NCI-H1694 treated with DMSO at 0.1 percent for 48 hours (cell line): ENCODE data around the gene FBXO46.
"Not testable (repeated sequence)": the region's sequence is repeated elsewhere in the genome, so short reads cannot be mapped to it uniquely, and the experiment has no call there.

Experiments used
- DNase-seq: peaks from one replicate; lab custom pipeline; 2025; lab: John Stamatoyannopoulos, UW

The FBXO46 gene

DNA sequence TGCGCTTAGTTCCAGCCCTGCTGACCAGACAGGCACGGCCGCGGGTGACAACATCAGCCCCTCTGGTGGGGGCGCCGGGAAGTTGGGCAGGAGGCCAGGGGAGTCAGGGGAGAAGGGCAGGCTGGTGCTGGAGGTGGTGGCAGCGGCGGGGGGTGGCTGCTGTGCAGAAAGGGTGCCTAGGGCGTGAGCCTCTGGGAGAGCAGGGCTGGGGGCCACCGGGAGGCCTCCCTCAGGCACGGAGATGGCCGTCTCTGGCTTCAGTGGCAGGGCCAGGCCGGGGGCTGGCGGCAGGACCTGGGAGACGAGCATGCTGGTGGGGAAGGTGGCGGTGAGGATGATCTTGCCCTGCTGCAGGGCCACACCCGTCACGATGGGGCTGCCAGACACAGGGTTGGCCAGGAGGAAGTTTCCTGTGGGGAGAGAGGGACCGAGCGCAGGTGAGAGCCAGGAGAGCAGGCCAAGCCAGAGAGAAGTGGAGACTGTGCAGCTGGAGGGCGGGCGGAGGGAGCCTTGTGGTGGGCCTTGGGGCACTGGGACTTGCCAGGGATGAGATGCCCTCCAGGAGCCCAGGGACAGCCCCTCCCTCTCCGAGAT is 35.1 kb upstream of the FBXO46 start:
- no peak for DNase-seq

DNA sequence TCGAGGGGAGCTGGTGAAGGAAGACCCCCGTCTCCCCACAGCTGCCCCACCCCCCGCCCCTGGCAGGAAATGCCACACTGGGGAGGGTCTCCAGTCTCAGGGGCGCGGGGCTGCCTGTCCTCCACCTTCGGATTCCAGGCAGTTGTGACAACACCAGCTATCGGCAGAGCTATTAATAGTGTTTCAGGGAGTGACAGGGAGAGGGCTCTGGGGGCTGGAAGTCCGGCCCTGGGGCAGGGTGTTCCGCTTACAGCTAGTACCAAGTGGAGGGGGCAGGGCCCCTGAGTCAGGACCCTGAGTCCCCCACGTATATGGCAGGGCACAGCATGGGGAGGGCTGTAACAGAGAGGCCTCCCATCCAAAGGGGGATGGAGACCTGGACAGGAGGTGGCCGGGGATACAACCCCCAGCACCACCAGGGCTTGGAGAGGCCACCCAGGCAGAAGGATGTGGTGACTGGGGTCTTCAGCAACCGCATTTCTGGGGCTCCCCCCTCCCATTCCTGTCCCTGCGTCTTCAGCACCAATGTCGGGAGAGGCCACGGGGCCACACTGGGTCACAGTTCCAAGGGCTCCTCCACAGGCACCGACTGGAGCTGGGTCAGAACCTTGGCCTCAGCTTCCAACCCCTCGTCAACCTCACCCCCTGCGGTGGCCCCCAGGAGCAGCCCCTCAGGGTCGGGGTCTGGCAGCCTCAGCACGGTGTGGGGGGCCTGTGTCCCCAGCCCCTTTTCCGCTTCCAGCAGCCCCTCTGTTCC is 34.4 kb upstream of the FBXO46 start:
- DNase-seq = no peak

DNA sequence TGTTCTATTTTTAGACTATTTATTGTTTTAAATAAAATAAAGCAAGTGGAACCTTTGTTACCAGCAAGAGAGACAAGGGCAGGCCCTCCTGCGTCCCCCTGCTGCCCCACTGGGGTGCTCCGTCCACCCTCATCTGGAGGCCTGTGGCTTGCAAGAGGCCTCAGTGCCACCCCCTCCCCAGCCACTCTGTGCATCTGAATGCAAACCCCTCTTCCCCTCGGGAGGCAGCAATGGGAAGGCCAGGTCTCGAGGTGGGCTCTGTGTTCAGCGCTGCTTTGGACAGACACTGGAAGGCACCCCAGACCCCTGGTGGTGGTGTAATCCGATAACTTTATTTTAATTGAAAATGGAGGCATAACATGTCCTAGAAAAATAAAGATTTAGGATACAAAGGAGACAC is 33.8 kb upstream of the FBXO46 start:
- no peak for DNase-seq

DNA sequence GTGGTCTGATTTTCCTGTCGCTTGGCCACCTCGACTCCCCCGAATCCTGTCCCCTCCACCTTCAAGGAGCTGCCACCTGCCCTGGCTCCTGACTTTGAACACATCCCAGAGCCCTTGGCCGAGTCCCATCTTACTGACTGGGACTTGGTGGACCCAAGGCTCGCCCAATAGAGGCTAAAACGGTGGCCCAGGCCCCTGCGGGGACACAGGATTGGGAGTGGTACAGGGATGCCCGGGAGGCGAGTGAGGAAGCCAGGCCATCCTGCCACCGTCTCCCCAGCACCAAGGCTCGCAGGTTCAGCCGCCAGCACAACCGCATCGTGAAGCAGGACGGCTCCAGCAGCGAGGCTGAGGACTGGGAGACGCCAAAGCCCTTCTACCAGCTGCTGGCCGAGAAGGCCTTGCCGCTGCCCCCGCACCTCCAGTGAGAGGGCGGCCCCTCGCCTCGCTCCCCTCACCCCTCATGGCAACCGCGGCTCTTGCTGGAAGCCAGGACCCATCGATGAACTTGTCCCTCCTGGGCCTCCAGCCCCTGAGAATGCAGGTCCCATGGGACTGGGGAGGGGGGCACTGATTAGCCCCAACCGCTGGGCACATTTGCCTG is 33.1 kb upstream of the FBXO46 start:
- DNase-seq = no peak

DNA sequence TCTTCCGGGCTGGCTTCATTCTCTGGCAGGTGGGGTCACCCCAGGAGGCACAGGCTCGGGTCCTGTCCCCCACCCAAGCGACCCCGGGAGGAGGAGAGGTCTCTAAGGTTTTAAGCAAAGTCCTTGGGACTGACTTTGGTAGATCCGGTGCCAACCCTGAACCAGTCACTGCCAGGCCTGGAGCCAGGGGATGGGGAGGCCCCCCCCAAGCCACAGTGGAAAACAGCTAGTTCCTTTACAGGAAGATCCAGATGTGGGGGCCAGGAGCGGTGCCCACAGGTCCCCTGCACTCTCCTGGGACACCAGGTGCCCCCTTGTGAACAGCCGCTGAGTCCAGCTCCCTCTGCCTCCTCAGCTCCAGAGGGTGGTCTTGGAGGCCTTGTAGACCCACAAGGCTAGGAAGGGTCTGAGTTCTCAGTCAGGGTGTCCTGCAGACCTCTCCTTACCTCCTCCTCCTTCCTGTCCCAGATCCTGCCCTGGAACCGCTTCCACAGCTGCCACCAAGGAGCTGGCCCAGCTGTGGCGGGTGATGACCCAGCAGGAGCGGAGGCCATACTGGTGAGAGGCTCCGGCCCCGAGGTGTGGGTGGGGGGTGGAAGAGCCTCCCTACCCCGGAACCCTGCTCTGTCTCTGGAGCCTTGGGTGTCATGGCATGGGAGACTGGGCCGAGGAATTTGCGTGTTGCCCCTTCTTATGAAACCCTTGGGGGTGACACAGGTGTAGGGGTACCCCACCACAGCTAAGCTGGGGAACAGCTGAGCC is 32.4 kb upstream of the FBXO46 start:
- no peak for DNase-seq

DNA sequence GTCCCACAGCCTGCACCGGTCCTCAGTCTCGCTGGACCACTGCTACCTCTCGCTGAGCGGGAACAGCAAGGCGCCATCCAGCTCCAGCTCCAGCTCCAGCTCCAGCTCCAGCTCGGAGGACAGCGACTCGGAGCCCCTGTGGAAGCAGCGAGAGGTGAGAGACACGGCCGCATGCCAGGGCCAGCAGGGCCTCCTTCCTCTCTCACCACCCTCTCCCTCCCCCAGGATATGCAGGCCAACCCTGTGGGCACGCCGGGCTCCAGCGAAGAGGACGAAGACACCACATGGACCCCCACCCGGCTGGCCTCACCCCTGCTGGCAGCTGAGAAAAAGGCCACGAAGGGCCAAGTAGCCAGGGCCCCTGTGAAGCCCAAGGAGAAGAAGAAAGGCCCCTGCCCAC is 31.0 kb upstream of the FBXO46 start:
- no peak for DNase-seq

DNA sequence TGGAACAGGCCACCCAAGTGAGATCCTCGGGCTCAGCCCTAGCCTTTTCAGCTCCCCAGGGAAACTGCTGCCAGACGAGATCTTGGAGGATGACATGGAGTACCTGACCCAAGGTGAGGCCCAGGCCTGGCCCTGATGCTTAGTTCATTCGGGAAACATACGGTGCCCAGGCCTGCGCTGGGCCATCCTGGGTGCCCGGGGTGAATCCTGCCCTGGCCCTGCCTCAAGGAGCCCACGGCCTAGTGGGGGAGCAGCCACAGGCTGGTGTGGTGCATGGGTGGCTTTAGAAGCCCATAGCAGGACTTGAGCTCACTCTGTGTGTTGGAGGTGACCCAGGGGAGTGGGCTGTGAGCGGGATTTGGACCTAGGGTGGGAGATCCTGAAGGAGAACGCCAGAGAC is 28.2 kb upstream of the FBXO46 start:
- no peak for DNase-seq

DNA sequence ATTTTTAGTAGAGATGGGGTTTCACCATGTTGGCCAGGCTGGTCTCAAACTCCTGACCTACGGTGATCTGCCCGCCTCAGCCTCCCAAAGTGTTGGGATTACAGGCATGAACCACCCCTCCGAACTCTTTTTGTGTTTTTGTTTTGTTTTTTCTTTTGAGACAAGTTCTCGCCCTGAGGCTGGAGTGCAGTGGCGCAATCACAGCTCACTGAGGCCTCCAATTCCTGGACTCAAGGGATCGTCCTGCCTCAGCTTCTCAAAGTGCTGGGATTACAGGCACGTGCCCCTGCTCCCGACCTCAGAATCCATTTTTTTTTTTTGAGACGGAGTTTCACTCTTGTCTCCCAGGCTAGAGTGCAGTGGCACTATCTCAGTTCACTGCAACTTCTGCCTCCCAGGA is 27.0 kb upstream of the FBXO46 start:
- DNase-seq = no peak

DNA sequence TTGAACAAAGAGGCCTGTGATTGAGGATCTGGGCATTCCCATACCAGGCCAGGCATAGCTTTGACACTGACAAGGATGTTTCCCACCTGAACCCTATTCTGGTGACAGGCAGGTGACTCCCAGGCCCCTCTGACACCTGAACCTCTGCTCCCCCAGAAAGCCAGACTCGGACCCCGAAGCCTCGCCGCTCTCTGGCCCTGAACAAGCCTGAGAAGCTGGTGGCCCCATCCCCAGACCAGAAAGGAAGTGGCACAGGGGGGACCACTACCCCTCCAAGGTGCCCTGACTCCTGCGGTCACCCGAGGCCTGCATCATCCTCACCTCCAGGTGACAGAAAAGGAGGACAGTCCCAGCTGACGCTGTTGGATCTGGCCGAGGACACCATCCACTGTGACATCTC is 23.6 kb upstream of the FBXO46 start:
- DNase-seq = no peak

DNA sequence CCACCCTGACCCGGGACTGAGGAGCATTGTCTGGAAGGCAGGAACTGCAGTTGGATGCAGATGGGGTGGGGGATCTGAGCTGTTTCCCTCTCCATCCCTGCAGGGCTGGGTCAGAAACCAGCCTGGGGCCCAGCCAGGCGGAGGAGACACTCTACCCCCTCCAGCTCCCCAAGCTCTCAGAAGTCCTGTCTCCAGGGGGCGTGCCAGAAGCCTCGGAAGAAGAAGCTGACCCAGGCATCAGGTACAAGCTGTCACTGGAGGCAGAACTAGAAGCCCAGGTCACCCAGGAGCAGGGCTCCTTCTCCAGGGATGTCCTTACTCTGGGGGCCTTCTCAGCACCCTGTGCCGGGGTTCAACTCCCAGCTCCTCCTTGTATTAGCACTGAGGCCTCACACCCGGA is 22.9 kb upstream of the FBXO46 start:
- no peak for DNase-seq

DNA sequence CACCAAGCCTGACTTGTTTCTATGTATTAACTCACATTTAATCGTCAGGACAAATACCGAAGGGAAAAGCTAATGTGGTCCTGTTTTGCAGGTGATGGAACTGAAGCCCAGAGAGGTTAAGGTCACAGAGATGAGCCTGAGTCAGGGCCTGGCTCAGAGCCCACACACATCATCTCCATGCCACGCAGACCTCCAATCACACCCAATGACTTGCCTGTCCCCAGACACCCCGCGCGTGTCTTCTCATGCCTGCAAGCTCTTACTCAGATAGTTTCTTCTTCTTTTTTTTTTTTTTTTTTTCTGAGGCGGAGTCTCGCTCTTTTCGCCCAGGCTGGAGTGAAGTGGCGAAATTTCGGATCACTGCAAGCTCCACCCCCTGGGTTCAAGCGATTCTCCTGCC is 21.9 kb upstream of the FBXO46 start:
- no peak for DNase-seq

DNA sequence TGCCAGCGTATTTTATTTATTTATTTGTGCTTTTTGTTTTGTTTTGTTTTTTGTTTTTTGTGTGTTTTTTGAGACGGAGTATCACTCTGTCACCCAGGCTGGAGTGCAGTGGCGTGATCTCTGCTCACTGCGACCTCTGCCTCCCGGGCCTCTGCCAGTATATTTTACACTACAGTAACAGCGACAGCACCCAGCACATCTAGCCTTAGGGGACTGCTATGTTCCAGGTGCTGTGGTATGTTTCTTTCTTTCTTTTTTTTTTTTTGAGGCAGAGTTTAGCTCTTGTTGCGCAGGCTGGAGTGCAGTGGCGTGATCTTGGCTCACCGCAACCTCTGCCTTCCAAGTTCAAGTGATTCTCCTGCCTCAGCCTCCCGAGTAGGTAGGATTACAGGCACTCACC is 20.8 kb upstream of the FBXO46 start:
- DNase-seq = not testable (repeated sequence)

DNA sequence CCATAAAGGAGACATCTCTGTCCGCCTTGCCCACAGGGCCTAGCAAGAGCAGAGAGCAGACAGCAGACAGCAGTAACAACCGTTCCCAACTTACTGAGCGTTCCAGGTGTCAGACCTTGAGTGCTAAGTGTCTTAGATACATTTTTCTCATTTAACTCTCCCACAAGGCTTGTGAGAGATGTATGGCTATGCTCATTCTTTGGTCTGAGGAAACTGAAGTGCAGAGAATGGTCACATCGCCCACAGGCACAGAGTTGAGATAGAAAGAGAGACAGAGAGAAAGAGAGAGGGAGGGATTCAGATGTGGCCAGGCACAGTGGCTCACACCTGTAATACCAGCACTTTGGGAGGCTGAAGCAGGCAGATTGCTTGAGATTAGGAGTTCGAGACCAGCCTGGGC is 16.8 kb upstream of the FBXO46 start:
- no peak for DNase-seq

DNA sequence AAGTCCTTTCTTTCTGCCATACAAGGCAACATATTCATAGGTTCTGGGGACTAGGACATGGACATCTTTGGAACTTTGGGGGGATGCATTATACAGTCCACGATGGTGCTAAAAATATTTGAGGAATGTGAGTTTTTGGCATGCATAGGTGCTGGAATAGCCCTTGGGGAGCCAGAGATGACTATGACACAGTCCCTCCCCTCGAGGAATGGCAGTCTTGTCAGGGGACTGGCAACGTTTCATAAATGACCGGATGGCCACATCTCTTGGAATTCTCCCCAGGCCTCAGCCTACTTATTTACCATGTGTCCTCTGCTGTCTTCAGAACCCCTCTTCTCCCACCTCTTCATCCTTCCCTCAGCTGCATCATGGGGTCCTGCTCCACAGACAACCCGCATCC is 16.2 kb upstream of the FBXO46 start:
- DNase-seq = no peak

DNA sequence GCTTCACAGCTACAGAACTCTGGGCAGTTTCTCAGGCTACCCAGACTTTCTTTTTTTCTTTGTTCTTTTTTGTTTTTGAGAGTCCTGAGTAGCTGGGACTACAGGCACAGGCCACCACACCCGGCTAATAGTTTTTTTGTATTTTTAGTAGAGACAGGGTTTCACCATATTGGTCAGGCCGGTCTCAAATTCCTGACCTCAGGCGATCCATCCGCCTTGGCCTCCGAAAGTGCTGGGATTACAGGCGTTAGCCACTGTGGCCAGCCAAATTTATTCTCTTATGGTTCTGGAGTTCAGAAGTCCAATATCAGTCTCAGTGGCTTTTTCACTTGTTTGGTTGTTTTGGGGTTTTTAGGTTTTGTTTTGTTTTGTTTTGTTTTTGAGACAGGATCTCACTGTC is 14.9 kb upstream of the FBXO46 start:
- DNase-seq = no peak

DNA sequence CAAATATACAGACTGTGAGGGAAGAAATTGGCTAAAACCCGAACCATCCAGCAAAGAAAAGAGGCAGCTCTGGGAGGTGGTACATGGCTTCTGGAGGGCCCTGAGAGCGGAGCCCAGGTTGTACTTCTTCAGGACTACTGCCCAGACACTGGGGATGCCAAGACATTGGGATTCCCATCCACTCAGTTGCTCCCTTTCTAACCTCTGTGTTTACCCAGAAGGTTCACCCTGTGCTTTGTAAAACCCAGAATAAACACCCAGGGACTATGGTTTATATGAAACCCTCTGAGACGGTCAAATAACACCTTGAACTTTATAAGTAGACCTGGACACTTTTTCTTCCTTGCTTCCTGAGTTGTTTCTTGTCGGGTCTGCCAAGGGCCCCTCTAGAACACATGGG is 12.3 kb upstream of the FBXO46 start:
- DNase-seq = no peak

DNA sequence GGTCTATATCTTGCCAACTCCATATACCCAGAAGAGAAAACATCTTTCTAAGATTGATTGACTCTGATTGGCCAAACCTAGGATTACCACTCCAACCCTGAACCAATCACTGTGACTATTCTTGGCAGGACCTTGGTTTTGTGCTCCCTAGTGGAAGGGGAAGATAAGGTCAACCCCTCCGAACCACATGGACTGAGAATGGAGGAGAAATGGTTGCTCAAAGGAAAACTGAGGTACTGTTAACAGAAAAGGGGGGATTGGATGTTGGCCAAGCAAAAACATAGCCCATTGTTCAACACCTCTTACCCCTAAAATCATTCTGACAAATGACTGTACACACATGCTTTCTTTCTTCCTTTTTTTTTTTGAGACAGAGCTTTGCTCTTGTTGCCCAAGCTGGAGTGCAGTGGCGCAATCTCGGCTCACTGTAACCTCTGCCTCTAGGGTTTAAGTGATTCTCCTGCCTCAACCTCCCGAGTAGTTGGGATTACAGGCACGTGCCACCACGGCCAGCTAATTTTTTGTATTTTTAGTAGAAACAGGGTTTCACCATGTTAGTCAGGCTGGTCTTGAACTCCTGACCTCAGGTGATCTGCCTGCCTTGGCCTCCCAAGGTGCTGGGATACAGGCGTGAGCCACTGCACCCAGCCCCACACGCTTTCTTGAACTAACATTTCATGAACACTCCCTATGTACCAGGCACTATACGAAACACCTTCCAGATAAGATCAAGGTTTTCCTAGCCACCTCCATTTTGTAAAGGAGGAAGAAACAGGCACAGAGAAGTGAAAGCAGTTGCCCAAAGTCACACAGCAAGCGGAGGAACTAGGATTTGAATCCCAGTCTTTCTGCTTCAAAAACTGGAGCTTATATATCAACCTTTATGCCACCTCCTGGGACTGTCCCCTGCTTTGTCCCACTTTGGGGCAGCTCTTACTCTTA is 9.1 kb upstream of the FBXO46 start:
- no peak for DNase-seq

DNA sequence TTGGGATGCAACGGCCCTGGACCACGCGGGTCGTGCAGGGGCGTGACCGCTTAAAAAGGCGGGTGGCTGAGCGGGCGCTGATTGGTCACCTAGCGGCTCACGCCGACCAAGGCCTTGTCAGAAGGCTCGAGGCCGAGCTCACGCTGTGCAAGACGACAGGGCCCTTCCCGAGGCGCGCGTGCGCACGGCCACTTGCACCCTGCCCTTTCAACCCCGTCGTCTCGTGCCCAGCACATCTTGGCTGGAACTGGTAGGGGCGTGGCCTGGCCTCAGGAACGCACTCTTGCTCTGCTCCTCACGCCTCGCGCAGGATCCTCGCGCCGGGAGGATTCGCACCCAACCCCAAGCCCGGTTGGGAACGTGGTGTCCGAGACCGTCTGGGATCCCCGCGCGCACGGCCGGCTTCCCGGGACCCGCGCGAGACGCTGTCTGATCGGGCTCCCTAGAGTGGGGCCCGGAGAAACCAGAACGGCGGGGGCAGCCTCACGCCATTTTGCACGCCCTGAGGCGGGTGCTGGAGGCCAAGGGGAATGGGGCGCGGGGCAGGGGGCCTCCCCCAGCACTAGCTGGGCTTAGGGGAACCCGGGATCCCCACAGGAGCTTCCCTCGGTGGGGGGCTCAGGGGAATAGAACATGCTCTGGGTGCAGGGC is 2.6 kb upstream of the FBXO46 start, which contains the start of gene MEIOSIN:
Gene MEIOSIN (plus strand): TSS at position 280 of the 651 bp plus-strand sequence. CDS start 1,938 bp downstream, outside the sequence.
- no peak for DNase-seq

DNA sequence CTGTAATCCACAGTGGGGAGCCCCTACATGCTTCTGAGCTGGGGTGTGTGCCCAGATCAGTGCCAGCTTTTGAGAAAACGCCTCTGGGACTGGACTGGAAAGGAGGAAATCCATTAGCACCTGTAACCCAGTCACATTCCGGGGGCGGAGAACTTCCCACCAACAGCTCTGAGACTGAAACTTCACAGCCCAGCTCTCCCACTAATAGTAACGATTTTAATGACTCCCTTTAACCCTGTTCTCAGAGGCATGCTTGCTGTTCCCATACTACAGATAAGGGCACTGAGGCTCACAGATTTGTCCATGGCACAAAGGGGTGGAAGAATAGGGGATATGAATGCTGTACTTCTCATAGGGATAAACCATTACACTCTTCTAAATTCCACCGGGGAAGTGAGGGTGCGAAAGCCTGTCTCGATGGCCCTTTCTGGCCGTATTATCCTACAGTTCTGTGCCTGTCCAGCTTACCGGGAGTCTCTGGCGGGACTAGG is 851 bp downstream of the FBXO46 start:
- DNase-seq = no peak

DNA sequence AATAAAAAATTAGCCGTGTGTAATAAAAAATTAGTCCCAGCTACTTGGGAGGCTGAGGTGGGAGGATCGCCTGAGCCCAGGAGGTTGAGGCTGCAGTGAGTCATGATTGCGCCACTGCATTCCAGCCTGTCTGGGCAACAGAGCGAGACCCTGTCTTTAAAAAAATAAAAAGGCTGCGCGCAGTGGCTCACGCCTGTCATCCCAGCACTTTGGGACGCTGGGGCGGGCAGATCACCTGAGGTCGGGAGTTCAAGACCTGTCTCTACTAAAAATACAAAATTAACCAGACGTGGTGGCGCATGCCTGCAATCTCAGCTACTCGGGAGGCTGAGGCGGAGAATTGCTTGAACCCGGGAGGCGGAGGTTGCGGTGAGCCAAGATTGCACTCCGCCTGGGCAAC is 2.0 kb downstream of the FBXO46 start:
- DNase-seq = not testable (repeated sequence)

DNA sequence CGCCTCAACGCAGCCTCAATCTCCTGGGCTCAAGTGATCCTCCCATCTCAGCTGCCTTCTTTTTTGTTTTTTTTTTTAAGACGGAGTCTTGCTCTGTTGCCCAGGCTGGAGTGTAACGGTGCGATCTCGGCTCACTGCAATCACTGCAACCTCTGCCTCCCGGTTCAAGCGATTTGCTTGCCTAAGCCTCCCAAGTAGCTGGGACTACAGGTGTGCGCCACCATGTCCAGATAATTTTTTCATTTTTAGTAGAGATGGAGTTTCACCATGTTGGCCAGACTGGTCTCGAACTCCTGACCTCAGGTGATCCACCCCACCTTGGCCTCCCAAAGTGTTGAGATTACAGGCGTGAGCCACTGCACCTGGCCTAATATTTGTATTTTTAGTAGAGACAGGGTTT is 10.6 kb downstream of the FBXO46 start:
- not testable (repeated sequence) for DNase-seq
